ENCODE results near the gene AP4S1.
"Not testable (repeated sequence)": the region's sequence is repeated elsewhere in the genome, so short reads cannot be mapped to it uniquely, and the experiment has no call there.

The AP4S1 gene

GRCh38 chr14:31025367-31026076 is at the start of gene AP4S1:
Gene AP4S1 (plus strand): TSS chr14:31025649. CDS start chr14:31066197, 40,548 bp downstream.
- no peak for TF ChIP-seq CTCF (IDR thresholded peaks at IDR 0.05; ENCODE audit: low read depth, low read length, missing control alignments)
- in situ Hi-C loops (cut with HindIII; ENCODE audit: low sequenced_read_pairs): no loop called here
- DNase-seq (ENCODE audit: low read depth): no peak
- peak within 1 kb of the TSS; percentile 85 for H3K4me3 ChIP-seq (ENCODE audit: low read depth, low read length)

- no peak for DNase-seq (ENCODE audit: low read depth)
- H3K4me3 ChIP-seq (ENCODE audit: low read depth, low read length): no peak overlapping the region
- TF ChIP-seq CTCF (IDR thresholded peaks at IDR 0.05; ENCODE audit: low read depth, low read length, missing control alignments): no peak
- in situ Hi-C loops (cut with HindIII; ENCODE audit: low sequenced_read_pairs): no loop called here
Measured at GRCh38 chr14:30977752-30978151, 47.7 kb upstream of the AP4S1 start.

GRCh38 chr14:30980106-30980704 is 45.2 kb upstream of the AP4S1 start:
- in situ Hi-C loops (cut with HindIII; ENCODE audit: low sequenced_read_pairs); H3K4me3 ChIP-seq (ENCODE audit: low read depth, low read length): not testable (repeated sequence)
- peak; percentile 70 for DNase-seq (ENCODE audit: low read depth)
- TF ChIP-seq CTCF (IDR thresholded peaks at IDR 0.05; ENCODE audit: low read depth, low read length, missing control alignments): peak; percentile 50

- TF ChIP-seq CTCF (IDR thresholded peaks at IDR 0.05; ENCODE audit: low read depth, low read length, missing control alignments): no peak
Measured at GRCh38 chr14:30980980-30981379, 44.5 kb upstream of the AP4S1 start.

GRCh38 chr14:30982533-30982932 is 42.9 kb upstream of the AP4S1 start:
- in situ Hi-C loops (cut with HindIII; ENCODE audit: low sequenced_read_pairs): no loop called here
- no peak for DNase-seq (ENCODE audit: low read depth)
- TF ChIP-seq CTCF (IDR thresholded peaks at IDR 0.05; ENCODE audit: low read depth, low read length, missing control alignments): no peak
- no peak overlapping the region for H3K4me3 ChIP-seq (ENCODE audit: low read depth, low read length)

More at GRCh38 chr14:30980980-30981379, 44.5 kb upstream of the AP4S1 start:
- DNase-seq (ENCODE audit: low read depth): no peak
- in situ Hi-C loops (cut with HindIII; ENCODE audit: low sequenced_read_pairs): no loop called here
- no peak overlapping the region for H3K4me3 ChIP-seq (ENCODE audit: low read depth, low read length)

- no peak for DNase-seq (ENCODE audit: low read depth)
- H3K4me3 ChIP-seq (ENCODE audit: low read depth, low read length): no peak overlapping the region
- no peak for TF ChIP-seq CTCF (IDR thresholded peaks at IDR 0.05; ENCODE audit: low read depth, low read length, missing control alignments)
- in situ Hi-C loops (cut with HindIII; ENCODE audit: low sequenced_read_pairs): no loop called here
Measured at GRCh38 chr14:30983858-30984257, 41.6 kb upstream of the AP4S1 start.

All from astrocyte of the cerebellum (primary cell).